A673 (cell line): Measurements from ENCODE around the gene ZNF638.

Experiments used
- CTCF ChIP-seq: fragments of 300-800, 200-600 bp; sonication (generic); conservative IDR thresholded peaks from 2 replicates; pipeline ENCODE4 v1.5.1; 2017; ENCODE audit warnings: low read depth, mild to moderate bottlenecking, antibody characterized with exemption, low read length, moderate library complexity, mixed read lengths
- EZH2 ChIP-seq: fragments of 200-600 bp; sonication (generic); IDR thresholded peaks from 2 replicates; pipeline ENCODE4 v1.6.1; 2017; ENCODE audit warnings: borderline replicate concordance, low read depth, mild to moderate bottlenecking, mixed read lengths, antibody characterized with exemption, low read length; ENCODE audit not compliant: poor library complexity, severe bottlenecking

GRCh38 chr2:71388214-71388613, 56.6 kb downstream of the ZNF638 start:
- TF ChIP-seq CTCF (no peak), EZH2 (no peak)
